Fibroblast of lung (primary cell): Measurements from ENCODE around the gene TMEM59. TPM values are rescaled to one million over a fixed set of nuclear protein-coding genes. Genes with fewer than 3 reads are reported as not detected.

Experiments used
- DNase-seq, 2 donors: peaks; one replicate each; pipeline versions ENCODE4 v3.0.0 to v3.0.0-alpha.2; 2010; ENCODE audit warnings: low read depth in 2 of 2
- H2AFZ ChIP-seq: 2 replicates; pipeline ENCODE4 v1.5.1; 2012; ENCODE audit warnings: low read length, control low read depth, inconsistent platforms
- H3K27ac ChIP-seq: 2 replicates; pipeline ENCODE4 v1.5.1; 2011; ENCODE audit warnings: low read length, control low read depth; ENCODE audit not compliant: insufficient read depth
- H3K27me3 ChIP-seq: 2 replicates; pipeline ENCODE4 v1.5.1; 2011; ENCODE audit warnings: mild to moderate bottlenecking, low read length; ENCODE audit not compliant: control insufficient read depth, insufficient read depth
- H3K36me3 ChIP-seq: 2 replicates; pipeline ENCODE4 v1.5.1; 2011; ENCODE audit warnings: low read length; ENCODE audit not compliant: control insufficient read depth, insufficient read depth
- H3K4me1 ChIP-seq: 2 replicates; pipeline ENCODE4 v1.5.1; 2011; ENCODE audit warnings: low read length; ENCODE audit not compliant: control insufficient read depth, insufficient read depth; ENCODE audit errors: extremely low read depth
- H3K4me2 ChIP-seq: 2 replicates; pipeline ENCODE4 v1.5.1; 2011; ENCODE audit warnings: low read length, control low read depth; ENCODE audit not compliant: insufficient read depth; ENCODE audit errors: extremely low read depth
- H3K4me3 ChIP-seq, 4 experiments: fragments of 200-600 bp in 1 of 4; sonication (generic) in 1 of 4; replicated peaks in 1 of 4; 2 replicates each; pipeline ENCODE4 v1.5.1; 2011 to 2016; ENCODE audit warnings: low read length in 4 of 4, low read depth in 3 of 4, mild to moderate bottlenecking in 3 of 4, control low read depth in 2 of 4, inconsistent platforms in 1 of 4, mixed read lengths in 1 of 4; ENCODE audit not compliant: insufficient read depth in 1 of 4; ENCODE audit errors: control extremely low read depth in 1 of 4
- H3K79me2 ChIP-seq: 2 replicates; pipeline ENCODE4 v1.5.1; 2012; ENCODE audit warnings: mild to moderate bottlenecking, low read length, inconsistent platforms; ENCODE audit not compliant: control insufficient read depth, insufficient read depth
- H3K9ac ChIP-seq: 2 replicates; pipeline ENCODE4 v1.5.1; 2011; ENCODE audit warnings: mild to moderate bottlenecking, low read length, control low read depth; ENCODE audit not compliant: insufficient read depth
- H3K9me3 ChIP-seq: 2 replicates; pipeline ENCODE4 v1.5.1; 2012; ENCODE audit warnings: low read depth, low read length; ENCODE audit not compliant: control insufficient read depth, insufficient read depth
- H4K20me1 ChIP-seq: 2 replicates; pipeline ENCODE4 v1.5.1; 2011; ENCODE audit warnings: low read length; ENCODE audit not compliant: control insufficient read depth, insufficient read depth; ENCODE audit errors: extremely low read depth
- EZH2 ChIP-seq: IDR thresholded peaks from 2 replicates; pipeline ENCODE4 v1.5.1; 2012; ENCODE audit warnings: low read length, control low read depth, mild to moderate bottlenecking; ENCODE audit errors: missing control alignments
- polyA plus RNA-seq, 2 donors: library from polyadenylated mRNA; depleted of rRNA in 1 of 2; stranded (reverse) in 1 of 2; unstranded in 1 of 2; fragments of >200 nt; gene quantifications; 2 replicates each; pipeline ENCODE4 v1.2.1, GENCODE V29; 2011 to 2012; ENCODE audit warnings: missing spikeins in 1 of 2
- total RNA-seq: library from RNA; depleted of rRNA; stranded (reverse); fragments of >200 nt; gene quantifications from 2 replicates; pipeline ENCODE4 v1.2.1, GENCODE V29; 2014
- TF ChIP-seq, protein P1 (sequence below), 2 donors: IDR thresholded peaks in 1 of 2; conservative IDR thresholded peaks in 1 of 2; 1 replicate in 1 of 2; 2 replicates in 1 of 2; pipeline ENCODE4 v1.5.1; 2011 to 2012; ENCODE audit warnings: low read length in 2 of 2, control low read depth in 1 of 2, inconsistent platforms in 1 of 2, low read depth in 1 of 2, mild to moderate bottlenecking in 1 of 2

TMEM59 gene
- total and polyA plus RNA-seq, 2 donors (not counting 1 experiment from before 2014, with no cell fraction given), result 431 to 480 TPM

DNA sequence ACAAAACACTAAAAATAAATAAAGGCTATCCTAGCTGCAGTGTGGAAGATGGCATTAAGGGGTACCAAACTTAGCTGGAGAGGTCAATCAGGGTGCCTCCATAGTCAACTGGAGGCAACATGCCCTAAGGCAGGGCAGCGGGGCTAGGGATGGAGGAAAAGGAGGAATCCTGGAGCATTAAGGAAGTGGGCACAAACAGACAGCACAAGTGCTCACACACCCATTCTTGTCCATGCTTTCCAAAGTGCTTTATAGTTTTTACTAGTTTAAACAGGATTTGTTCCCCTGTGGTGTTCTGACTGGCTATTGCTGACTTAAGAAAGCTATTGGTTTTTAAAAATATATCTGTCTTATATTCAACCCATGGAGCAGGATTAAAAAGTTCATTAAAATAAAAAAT is 33.8 kb upstream of the TMEM59 start:
- no peak for DNase-seq
- H3K9me3 ChIP-seq, result no peaks in the 10 kb centered on the region
- H3K27me3 ChIP-seq, result no peaks in the 10 kb centered on the region

DNA sequence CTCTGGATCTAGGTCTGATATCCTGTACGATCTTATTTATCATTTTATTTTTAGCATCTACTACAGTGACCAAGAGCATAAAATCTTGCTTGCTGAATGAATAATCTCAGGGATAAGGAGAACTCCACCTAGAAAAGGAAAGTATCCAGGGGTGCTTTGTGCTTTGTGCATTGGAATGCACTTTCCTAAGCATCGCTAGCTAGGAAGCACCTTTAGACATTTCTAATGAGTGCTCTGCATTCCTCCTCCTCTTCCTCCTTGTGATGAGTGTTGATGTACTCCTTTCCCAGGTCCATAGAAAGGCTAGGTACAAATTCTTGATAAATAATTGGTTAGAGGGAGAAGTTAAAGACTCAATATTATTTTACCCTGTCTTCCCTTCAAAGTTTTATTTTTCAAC is 31.8 kb upstream of the TMEM59 start:
- H3K4me1 ChIP-seq, result no peaks in the 10 kb centered on the region
- no peaks in the 10 kb centered on the region for H3K27me3 ChIP-seq
- no peaks in the 10 kb centered on the region for H3K9me3 ChIP-seq
- no peak overlapping the region for H2AFZ ChIP-seq
- H4K20me1 ChIP-seq, result no peaks in the 10 kb centered on the region
- no peak overlapping the region for H3K4me2 ChIP-seq
- no peak for TF ChIP-seq EZH2
- TF ChIP-seq, protein P1, sequence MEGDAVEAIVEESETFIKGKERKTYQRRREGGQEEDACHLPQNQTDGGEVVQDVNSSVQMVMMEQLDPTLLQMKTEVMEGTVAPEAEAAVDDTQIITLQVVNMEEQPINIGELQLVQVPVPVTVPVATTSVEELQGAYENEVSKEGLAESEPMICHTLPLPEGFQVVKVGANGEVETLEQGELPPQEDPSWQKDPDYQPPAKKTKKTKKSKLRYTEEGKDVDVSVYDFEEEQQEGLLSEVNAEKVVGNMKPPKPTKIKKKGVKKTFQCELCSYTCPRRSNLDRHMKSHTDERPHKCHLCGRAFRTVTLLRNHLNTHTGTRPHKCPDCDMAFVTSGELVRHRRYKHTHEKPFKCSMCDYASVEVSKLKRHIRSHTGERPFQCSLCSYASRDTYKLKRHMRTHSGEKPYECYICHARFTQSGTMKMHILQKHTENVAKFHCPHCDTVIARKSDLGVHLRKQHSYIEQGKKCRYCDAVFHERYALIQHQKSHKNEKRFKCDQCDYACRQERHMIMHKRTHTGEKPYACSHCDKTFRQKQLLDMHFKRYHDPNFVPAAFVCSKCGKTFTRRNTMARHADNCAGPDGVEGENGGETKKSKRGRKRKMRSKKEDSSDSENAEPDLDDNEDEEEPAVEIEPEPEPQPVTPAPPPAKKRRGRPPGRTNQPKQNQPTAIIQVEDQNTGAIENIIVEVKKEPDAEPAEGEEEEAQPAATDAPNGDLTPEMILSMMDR (conservative IDR thresholded peaks at IDR 0.05 in 1 of 2, IDR thresholded peaks at IDR 0.05 in 1 of 2; ENCODE audit: low read depth in 1 of 2, low read length in 2 of 2), result no peak
- H3K27ac ChIP-seq, result no peak overlapping the region
- H3K79me2 ChIP-seq, result no peaks in the 10 kb centered on the region
- no peak for DNase-seq
- no peak overlapping the region for H3K4me3 ChIP-seq
- H3K36me3 ChIP-seq, result no peaks in the 10 kb centered on the region
- no peak overlapping the region for H3K9ac ChIP-seq

More for the DNA sequence above, 33.8 kb upstream of the TMEM59 start:
- H3K4me1 ChIP-seq, result no peaks in the 10 kb centered on the region
- H3K79me2 ChIP-seq, result no peaks in the 10 kb centered on the region
- no peak overlapping the region for H3K4me2 ChIP-seq
- no peak overlapping the region for H3K9ac ChIP-seq
- H3K27ac ChIP-seq, result no peak overlapping the region
- TF ChIP-seq, protein P1 (conservative IDR thresholded peaks at IDR 0.05 in 1 of 2, IDR thresholded peaks at IDR 0.05 in 1 of 2; ENCODE audit: low read depth in 1 of 2, low read length in 2 of 2), result no peak
- TF ChIP-seq EZH2, result no peak
- no peaks in the 10 kb centered on the region for H4K20me1 ChIP-seq
- H3K4me3 ChIP-seq, result no peak overlapping the region
- H3K36me3 ChIP-seq, result no peaks in the 10 kb centered on the region
- no peak overlapping the region for H2AFZ ChIP-seq

DNA sequence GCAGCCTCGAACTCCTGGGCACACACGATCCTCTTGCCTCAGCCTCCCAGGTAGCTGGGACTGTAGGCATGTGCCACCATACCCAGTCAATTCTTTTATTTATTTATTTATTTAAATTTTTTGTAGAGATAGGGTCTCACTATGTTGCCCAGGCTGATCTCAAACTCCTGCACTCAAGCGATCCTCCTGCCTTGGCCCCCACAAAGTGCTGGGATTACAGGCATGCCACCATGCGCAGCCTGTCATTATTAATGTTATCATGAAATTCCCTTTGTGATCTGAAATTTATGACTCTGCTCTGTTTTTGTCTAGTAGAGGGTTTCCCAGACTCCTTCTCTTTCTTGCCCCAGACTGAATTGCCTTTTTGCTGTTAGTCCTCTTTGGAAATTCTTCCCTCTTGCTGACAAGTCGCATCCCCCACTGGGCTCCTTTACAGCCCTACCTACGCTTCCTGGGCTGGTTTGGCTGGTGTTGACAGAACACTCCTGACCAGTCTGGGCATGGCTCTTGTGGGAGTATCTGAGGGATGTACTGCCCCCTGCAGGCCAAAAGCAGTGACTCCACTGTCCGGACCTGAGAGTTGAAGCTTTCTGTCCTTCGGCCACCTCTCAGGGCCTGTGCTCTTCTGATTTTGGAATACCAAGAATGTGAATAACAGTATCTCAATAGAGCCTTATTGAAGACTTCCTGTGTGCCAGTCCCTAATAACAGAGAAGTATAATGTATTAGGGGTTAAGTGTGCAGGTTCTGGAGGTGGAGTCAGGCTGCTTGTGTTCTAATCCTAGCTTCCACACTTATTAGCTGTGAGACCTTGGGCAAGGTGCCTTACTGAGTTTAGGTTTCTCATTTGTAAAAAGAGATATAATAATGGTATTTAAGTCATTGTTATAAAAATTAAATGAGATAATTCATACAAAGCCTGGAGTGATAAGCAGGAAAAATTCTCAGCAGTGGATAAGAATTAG is 28.6 kb upstream of the TMEM59 start:
- no peaks in the 10 kb centered on the region for H3K27me3 ChIP-seq
- no peak overlapping the region for H3K27ac ChIP-seq
- H3K4me3 ChIP-seq, result no peak overlapping the region
- no peak overlapping the region for H3K9ac ChIP-seq
- DNase-seq, result peak; percentile 42 to 66
- H3K36me3 ChIP-seq, result no peaks in the 10 kb centered on the region
- no peaks in the 10 kb centered on the region for H3K9me3 ChIP-seq
- no peaks in the 10 kb centered on the region for H4K20me1 ChIP-seq
- H3K4me1 ChIP-seq, result no peaks in the 10 kb centered on the region
- no peak overlapping the region for H2AFZ ChIP-seq
- TF ChIP-seq, protein P1 (conservative IDR thresholded peaks at IDR 0.05 in 1 of 2, IDR thresholded peaks at IDR 0.05 in 1 of 2; ENCODE audit: low read depth in 1 of 2, low read length in 2 of 2), result peak; percentile 56 to 87
- TF ChIP-seq EZH2, result no peak
- no peak overlapping the region for H3K4me2 ChIP-seq
- H3K79me2 ChIP-seq, result no peaks in the 10 kb centered on the region
